Activated naive CD8-positive, alpha-beta T cell treated with anti-CD3 and anti-CD28 coated beads for 36 hours (primary cell): ENCODE measurements around the gene TFAM. TPM values are rescaled to one million over a fixed set of nuclear protein-coding genes. Genes with fewer than 3 reads are reported as not detected.
A peak's percentile ranks its signal among the peaks of the same experiment; 100 is the strongest.

Experiments
- DNase-seq: peaks from one replicate; pipeline ENCODE4 v3.0.0; 2021
- H3K27ac Mint-ChIP-seq: one replicate; pipeline ENCODE4 v1.8.0; 2022; ENCODE audit warnings: mild to moderate bottlenecking, moderate library complexity, mixed read lengths
- H3K27me3 Mint-ChIP-seq: one replicate; pipeline ENCODE4 v1.8.0; 2022; ENCODE audit warnings: mild to moderate bottlenecking, mixed read lengths
- H3K36me3 Mint-ChIP-seq: one replicate; pipeline ENCODE4 v1.8.0; 2021; ENCODE audit warnings: mild to moderate bottlenecking, mixed read lengths
- H3K4me1 Mint-ChIP-seq: one replicate; pipeline ENCODE4 v1.8.0; 2021; ENCODE audit warnings: mixed read lengths
- H3K4me3 Mint-ChIP-seq: one replicate; pipeline ENCODE4 v1.8.0; 2022; ENCODE audit warnings: mild to moderate bottlenecking, moderate library complexity, mixed read lengths
- H3K9me3 Mint-ChIP-seq: one replicate; pipeline ENCODE4 v1.8.0; 2022; ENCODE audit warnings: mixed read lengths
- total RNA-seq, 2 experiments: library from RNA; stranded (reverse); gene quantifications; one replicate each; pipeline ENCODE4 v1.2.3, GENCODE V29; 2021

Gene TFAM
- 100 to 1,000 TPM; 153 to 159 TPM for total RNA-seq

GRCh38 chr10:58384999-58385783, at the start of gene TFAM:
Gene TFAM, plus strand, starts transcription at chr10:58385410. Its CDS starts 138 bp downstream, at chr10:58385548.
- peaks cover 34% of the 10 kb centered on the region for H3K4me1 Mint-ChIP-seq
- peak within 1 kb of the TSS; percentile 100 for H3K4me3 Mint-ChIP-seq
- DNase-seq: peak; percentile 92
- peak within 1 kb of the TSS; percentile 96 for H3K27ac Mint-ChIP-seq
- peaks cover 31% of the 10 kb centered on the region for H3K36me3 Mint-ChIP-seq
- no peaks in the 10 kb centered on the region for H3K9me3 Mint-ChIP-seq
- no peaks in the 10 kb centered on the region for H3K27me3 Mint-ChIP-seq

GRCh38 chr10:58336242-58336641, 49.0 kb upstream of the TFAM start:
- Mint-ChIP-seq H3K36me3 (peaks cover 10% of the 10 kb centered on the region), H3K4me3 (peak overlapping the region; percentile 97), H3K4me1 (peaks cover 46% of the 10 kb centered on the region), H3K27ac (no peak overlapping the region), H3K27me3 (peaks cover 4% of the 10 kb centered on the region), H3K9me3 (no peaks in the 10 kb centered on the region)
- DNase-seq: no peak

GRCh38 chr10:58341422-58341821, 43.8 kb upstream of the TFAM start:
- H3K36me3 Mint-ChIP-seq: peaks cover 13% of the 10 kb centered on the region
- H3K27me3 Mint-ChIP-seq: no peaks in the 10 kb centered on the region
- H3K4me3 Mint-ChIP-seq: no peak overlapping the region
- no peaks in the 10 kb centered on the region for H3K9me3 Mint-ChIP-seq
- no peak for DNase-seq
- no peak overlapping the region for H3K27ac Mint-ChIP-seq
- H3K4me1 Mint-ChIP-seq: peaks cover 46% of the 10 kb centered on the region

GRCh38 chr10:58341947-58342346, 43.3 kb upstream of the TFAM start:
- Mint-ChIP-seq H3K27me3 (no peaks in the 10 kb centered on the region), H3K27ac (no peak overlapping the region), H3K36me3 (peaks cover 15% of the 10 kb centered on the region), H3K9me3 (no peaks in the 10 kb centered on the region), H3K4me1 (peaks cover 43% of the 10 kb centered on the region), H3K4me3 (no peak overlapping the region)
- no peak for DNase-seq

DNA sequence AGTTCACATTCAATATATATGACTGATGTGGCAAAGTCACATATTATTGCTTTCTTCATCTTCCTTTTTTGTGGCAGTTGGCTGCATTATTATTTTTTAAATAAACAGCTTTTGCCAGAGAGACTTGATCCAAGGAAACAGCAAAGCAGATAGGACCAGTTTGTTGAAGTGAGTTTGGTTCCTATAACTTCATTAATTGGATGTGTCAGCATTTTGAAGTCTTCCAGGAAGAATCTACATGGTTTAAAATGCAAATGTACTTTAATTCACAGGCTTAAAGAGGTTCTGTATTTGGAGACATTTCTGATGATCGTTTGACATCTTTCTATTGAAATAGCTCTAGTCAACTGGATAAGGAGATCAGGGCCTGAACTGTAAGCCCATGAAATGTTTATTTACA, 37.2 kb upstream of the TFAM start:
- Mint-ChIP-seq H3K36me3 (peaks cover 16% of the 10 kb centered on the region), H3K4me1 (peaks cover 31% of the 10 kb centered on the region), H3K9me3 (no peaks in the 10 kb centered on the region), H3K27ac (no peak overlapping the region), H3K27me3 (no peaks in the 10 kb centered on the region), H3K4me3 (no peak overlapping the region)
- DNase-seq: no peak

DNA sequence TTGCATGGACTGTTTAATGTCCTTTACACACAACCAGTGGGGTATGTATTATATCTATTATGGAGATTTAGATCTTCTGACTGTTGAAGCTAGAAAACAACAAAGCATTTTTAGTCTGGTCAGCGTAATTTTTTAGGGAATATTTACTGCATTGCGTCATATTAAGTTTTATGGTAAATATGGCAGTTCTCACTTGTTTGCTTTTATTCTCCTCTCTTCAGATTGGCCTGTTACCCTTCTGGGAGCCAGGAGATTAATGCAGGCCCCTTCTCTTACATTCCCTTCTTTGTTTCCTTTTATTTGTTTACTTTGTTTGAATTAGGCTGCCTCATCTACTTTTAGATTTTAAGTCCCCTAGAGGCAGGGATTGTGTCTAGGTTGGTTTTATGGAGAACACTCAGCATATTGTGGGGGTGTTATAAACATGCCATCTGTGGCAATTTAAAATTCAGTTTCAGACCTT, 36.6 kb upstream of the TFAM start:
- Mint-ChIP-seq H3K36me3 (peaks cover 16% of the 10 kb centered on the region), H3K27me3 (no peaks in the 10 kb centered on the region), H3K4me1 (peaks cover 28% of the 10 kb centered on the region), H3K9me3 (no peaks in the 10 kb centered on the region), H3K4me3 (no peak overlapping the region), H3K27ac (no peak overlapping the region)
- DNase-seq: no peak

DNA sequence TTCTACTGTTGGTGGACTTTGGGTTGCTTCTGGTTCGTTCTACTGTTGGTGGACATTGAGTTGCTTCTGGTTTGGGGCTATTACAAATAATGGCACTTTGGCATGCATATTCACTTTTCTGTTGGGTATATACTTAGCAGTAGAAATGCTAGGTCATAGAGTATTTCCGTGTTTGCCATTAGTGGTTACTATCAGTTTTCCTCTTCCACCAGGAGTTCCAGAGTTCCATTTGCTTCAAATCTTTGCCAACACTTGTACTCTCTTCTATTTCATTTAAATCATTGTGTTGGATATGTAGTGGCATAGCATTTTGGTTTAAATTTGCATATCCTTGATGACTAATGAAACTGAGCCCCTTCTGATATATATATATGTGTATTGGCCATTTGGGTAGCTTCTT, 35.2 kb upstream of the TFAM start:
- no peak overlapping the region for H3K4me3 Mint-ChIP-seq

DNA sequence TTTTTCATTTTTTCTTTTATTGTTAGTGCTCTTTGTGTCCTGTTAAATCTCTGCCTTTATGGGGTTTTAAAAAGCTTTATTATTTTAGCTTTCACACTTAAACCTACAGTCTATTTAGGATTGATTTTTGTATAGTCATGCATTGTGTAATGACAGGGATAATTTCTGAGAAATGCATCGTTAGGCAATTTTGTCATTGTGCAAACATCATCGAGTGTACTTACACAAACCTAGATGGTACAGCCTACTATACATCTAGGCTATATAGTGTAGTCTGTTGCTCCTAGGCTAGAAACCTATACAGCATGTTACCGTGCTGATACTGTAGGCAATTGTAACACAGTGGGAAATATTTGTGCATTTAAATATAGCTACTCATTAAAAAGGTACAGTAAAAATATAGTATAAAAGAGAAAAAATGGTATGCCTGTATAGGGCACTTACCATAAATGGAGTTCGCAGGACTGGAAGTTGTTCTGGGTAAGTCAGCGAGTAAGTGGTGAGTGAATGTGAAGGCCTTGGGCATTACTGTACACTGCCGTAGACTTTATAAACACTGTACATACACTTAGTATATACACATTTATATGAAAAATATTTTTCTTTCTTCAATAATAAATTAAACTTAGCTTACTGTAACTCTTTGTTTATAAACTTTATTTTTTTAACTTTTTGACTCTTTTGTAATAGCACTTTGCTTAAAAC, 34.4 kb upstream of the TFAM start:
- Mint-ChIP-seq H3K36me3 (peaks cover 14% of the 10 kb centered on the region), H3K9me3 (no peaks in the 10 kb centered on the region), H3K27me3 (no peaks in the 10 kb centered on the region), H3K4me1 (peaks cover 32% of the 10 kb centered on the region), H3K27ac (no peak overlapping the region), H3K4me3 (no peak overlapping the region)
- no peak for DNase-seq

More for the DNA sequence above, 35.2 kb upstream of the TFAM start:
- no peaks in the 10 kb centered on the region for H3K9me3 Mint-ChIP-seq
- no peak overlapping the region for H3K27ac Mint-ChIP-seq
- H3K36me3 Mint-ChIP-seq: peaks cover 18% of the 10 kb centered on the region
- peaks cover 28% of the 10 kb centered on the region for H3K4me1 Mint-ChIP-seq
- H3K27me3 Mint-ChIP-seq: no peaks in the 10 kb centered on the region
- no peak for DNase-seq

GRCh38 chr10:58351616-58352578, 33.3 kb upstream of the TFAM start:
- Mint-ChIP-seq H3K4me1 (peaks cover 31% of the 10 kb centered on the region), H3K9me3 (no peaks in the 10 kb centered on the region), H3K27me3 (no peaks in the 10 kb centered on the region), H3K36me3 (peaks cover 6% of the 10 kb centered on the region), H3K4me3 (no peak overlapping the region), H3K27ac (no peak overlapping the region)
- DNase-seq: no peak

DNA sequence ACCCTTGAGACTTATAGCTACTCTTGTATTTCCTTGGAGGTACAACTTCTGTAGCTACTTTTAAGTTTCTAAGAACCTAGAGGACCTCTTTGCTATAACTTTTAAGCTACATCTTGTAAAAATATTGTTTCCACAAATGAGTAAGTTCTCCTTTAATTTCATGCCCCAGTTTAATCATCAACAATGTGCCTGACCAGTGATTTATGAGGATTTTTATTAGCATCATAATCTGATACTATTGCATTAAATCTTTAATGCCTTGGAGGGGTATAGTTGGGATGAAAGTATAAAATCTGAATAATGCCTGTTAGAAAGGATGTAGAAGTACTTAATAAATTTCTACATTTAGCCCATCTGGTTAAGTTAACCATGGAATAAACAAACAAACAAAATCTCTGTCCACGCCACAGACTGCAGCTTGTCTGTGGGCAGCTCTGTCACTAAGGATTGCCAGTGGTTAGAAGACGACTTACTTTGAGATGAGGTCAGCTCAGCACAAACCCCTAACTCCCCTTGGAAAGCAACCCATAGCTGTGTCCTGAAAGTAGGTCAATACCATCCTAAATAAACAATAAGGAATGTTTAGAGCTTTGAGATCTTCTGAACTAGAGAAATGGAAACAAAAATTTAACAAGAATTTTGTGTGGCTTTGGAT, 32.1 kb upstream of the TFAM start:
- Mint-ChIP-seq H3K4me1 (peaks cover 32% of the 10 kb centered on the region), H3K27me3 (no peaks in the 10 kb centered on the region), H3K9me3 (no peaks in the 10 kb centered on the region), H3K4me3 (no peak overlapping the region), H3K36me3 (peaks cover 2% of the 10 kb centered on the region), H3K27ac (no peak overlapping the region)
- no peak for DNase-seq

DNA sequence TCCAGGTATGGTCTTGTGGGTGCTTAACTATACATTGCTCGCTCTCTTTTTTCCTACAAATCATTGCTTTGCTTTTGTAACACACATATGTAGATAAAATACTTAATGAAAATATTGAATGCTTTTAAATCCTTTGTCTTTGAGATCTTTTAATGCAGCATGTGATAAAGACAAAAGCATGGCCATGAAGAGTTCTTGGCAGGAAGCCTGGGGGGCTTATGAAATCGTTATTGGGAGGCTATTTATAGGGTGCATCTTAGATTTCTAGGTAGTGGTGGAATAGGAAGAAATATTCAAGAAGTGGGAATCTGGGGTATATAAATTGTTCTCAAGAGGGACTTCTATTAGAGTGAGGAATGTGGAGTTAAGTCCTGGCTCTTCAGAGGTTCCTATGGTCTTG, 28.5 kb upstream of the TFAM start:
- no peak overlapping the region for H3K4me3 Mint-ChIP-seq
- peaks cover 32% of the 10 kb centered on the region for H3K4me1 Mint-ChIP-seq
- H3K9me3 Mint-ChIP-seq: no peaks in the 10 kb centered on the region
- no peak overlapping the region for H3K27ac Mint-ChIP-seq
- DNase-seq: no peak
- H3K36me3 Mint-ChIP-seq: peaks cover 8% of the 10 kb centered on the region
- H3K27me3 Mint-ChIP-seq: no peaks in the 10 kb centered on the region

- no peaks in the 10 kb centered on the region for H3K9me3 Mint-ChIP-seq
- peaks cover 28% of the 10 kb centered on the region for H3K4me1 Mint-ChIP-seq
- H3K27me3 Mint-ChIP-seq: no peaks in the 10 kb centered on the region
- no peak for DNase-seq
- no peak overlapping the region for H3K27ac Mint-ChIP-seq
- no peak overlapping the region for H3K4me3 Mint-ChIP-seq
- H3K36me3 Mint-ChIP-seq: peaks cover 11% of the 10 kb centered on the region
These were observed 26.8 kb upstream of the TFAM start for GRCh38 chr10:58358314-58358933.

DNA sequence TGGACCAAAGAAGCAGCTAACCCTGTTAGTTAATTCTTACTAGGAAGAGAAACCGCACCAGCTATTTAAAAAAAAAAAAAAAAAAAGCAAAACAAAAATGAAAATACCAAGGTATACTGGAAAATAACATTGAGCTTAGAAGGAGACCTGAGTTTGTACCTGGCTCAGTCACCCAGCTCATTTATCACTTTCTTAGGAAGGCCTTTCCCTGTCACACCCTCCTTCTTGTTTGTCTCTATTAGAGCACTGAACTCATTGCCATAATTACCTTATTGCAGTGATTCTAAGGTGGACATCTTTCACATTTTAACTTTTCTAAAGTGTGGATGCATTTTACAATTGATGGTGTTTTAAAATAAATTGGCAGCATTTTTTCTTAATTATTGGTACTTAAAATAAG, 26.3 kb upstream of the TFAM start:
- H3K27me3 Mint-ChIP-seq: no peaks in the 10 kb centered on the region
- no peak overlapping the region for H3K4me3 Mint-ChIP-seq
- H3K27ac Mint-ChIP-seq: no peak overlapping the region
- no peaks in the 10 kb centered on the region for H3K9me3 Mint-ChIP-seq
- no peak for DNase-seq
- H3K36me3 Mint-ChIP-seq: peaks cover 13% of the 10 kb centered on the region
- peaks cover 28% of the 10 kb centered on the region for H3K4me1 Mint-ChIP-seq

DNA sequence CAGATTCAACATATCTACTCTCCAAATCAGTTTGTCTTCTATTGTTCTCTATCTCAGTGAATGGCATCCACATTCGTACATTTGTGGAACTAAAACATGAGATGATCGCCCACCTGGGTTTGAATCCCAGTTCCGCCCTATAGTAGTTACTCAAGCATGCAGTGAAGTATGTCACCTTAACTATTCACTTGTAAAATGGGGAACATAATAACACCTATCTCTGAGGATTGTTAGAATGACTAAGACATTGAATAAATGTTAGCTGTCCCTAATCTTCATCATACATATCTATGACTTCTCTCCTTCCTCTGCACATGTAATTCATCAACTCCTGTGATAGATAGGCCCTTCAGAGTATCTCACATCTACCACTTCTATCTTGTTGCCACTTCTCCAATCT, 25.7 kb upstream of the TFAM start:
- peaks cover 28% of the 10 kb centered on the region for H3K4me1 Mint-ChIP-seq
- DNase-seq: no peak
- peaks cover 14% of the 10 kb centered on the region for H3K36me3 Mint-ChIP-seq
- H3K9me3 Mint-ChIP-seq: no peaks in the 10 kb centered on the region
- H3K27ac Mint-ChIP-seq: no peak overlapping the region
- no peaks in the 10 kb centered on the region for H3K27me3 Mint-ChIP-seq
- no peak overlapping the region for H3K4me3 Mint-ChIP-seq
